Stomach (tissue), 4 donors: ENCODE results near the gene CPHXL.

ENCODE experiments used
- CTCF ChIP-seq, 7 experiments: fragments of 450-650 bp in 4 of 7; fragments of 200-600 bp in 3 of 7; sonication (generic) in 3 of 7; IDR thresholded peaks; one replicate each; pipeline ENCODE4 v1.5.1; 2016 to 2019; ENCODE audit warnings: antibody characterized with exemption in 7 of 7, control low read depth in 2 of 7, mild to moderate bottlenecking in 1 of 7
- POLR2A ChIP-seq, 4 donors: fragments of 450-650 bp; IDR thresholded peaks; one replicate each; pipeline ENCODE4 v1.6.1; 2016; ENCODE audit warnings: antibody characterized with exemption in 4 of 4, control low read depth in 2 of 4, mild to moderate bottlenecking in 1 of 4, moderate library complexity in 1 of 4
- POLR2AphosphoS5 ChIP-seq, 3 donors: sonication (generic); formaldehyde crosslinking; IDR thresholded peaks; one replicate each; pipeline ENCODE4 v1.6.1; 2016; ENCODE audit warnings: antibody characterized with exemption in 3 of 3

- TF ChIP-seq POLR2A (IDR thresholded peaks at IDR 0.05) (no peak), CTCF (IDR thresholded peaks at IDR 0.05) (no peak), POLR2AphosphoS5 (IDR thresholded peaks at IDR 0.05) (no peak)
These were observed 33.8 kb upstream of the CPHXL start for GRCh38 chr16:75760018-75760519.
